Esophagus (tissue), 2 donors: Measurements from ENCODE around the gene LNX1. TPM values are rescaled to one million over a fixed set of nuclear protein-coding genes. Genes with fewer than 3 reads are reported as not detected.
"Not testable (repeated sequence)": the region's sequence is repeated elsewhere in the genome, so short reads cannot be mapped to it uniquely, and the experiment has no call there.

Experiments used
- H3K27ac ChIP-seq, 2 donors: one replicate each; pipeline ENCODE4 v1.5.1; 2013; ENCODE audit warnings: low read depth in 2 of 2, mild to moderate bottlenecking in 2 of 2, inconsistent platforms in 1 of 2, low read length in 1 of 2, moderate library complexity in 1 of 2
- H3K27me3 ChIP-seq, 2 donors: one replicate each; pipeline ENCODE4 v1.6.1; 2013; ENCODE audit warnings: low read length in 2 of 2, control low read depth in 1 of 2, mild to moderate bottlenecking in 1 of 2; ENCODE audit not compliant: insufficient read depth in 2 of 2, control insufficient read depth in 1 of 2
- H3K36me3 ChIP-seq, 2 donors: one replicate each; pipeline ENCODE4 v1.6.1; 2013; ENCODE audit warnings: low read length in 1 of 2; ENCODE audit not compliant: control insufficient read depth in 2 of 2, insufficient read depth in 2 of 2
- H3K4me1 ChIP-seq, 2 donors: one replicate each; pipeline ENCODE4 v1.6.1; 2013; ENCODE audit warnings: low read length in 1 of 2; ENCODE audit not compliant: control insufficient read depth in 2 of 2, insufficient read depth in 2 of 2
- H3K4me3 ChIP-seq, 2 donors: one replicate each; pipeline ENCODE4 v1.5.1; 2013; ENCODE audit warnings: low read length in 2 of 2, mild to moderate bottlenecking in 2 of 2, low read depth in 1 of 2, moderate library complexity in 1 of 2
- H3K9me3 ChIP-seq, 2 donors: one replicate each; pipeline ENCODE4 v1.6.1; 2013; ENCODE audit warnings: mild to moderate bottlenecking in 2 of 2, low read depth in 1 of 2, low read length in 1 of 2, moderate library complexity in 1 of 2; ENCODE audit not compliant: control insufficient read depth in 2 of 2, insufficient read depth in 1 of 2
- WGBS, 2 donors: extraction: QIAGEN DNeasy Blood & Tissue Kit; methylation state at CpG; one replicate each; pipeline ENCODE4 v1.1.7; 2013; 5-methylcytosine and 5-hydroxymethylcytosine counted together
- polyA plus RNA-seq, 2 donors: library from polyadenylated mRNA; stranded (reverse); fragments of 200-250 nt; gene quantifications; one replicate each; pipeline ENCODE4 v1.2.3, GENCODE V29; 2013
- donor health status: healthy with polysubstance abuse.
- donor health status: Bipolar disorder and iron deficiency.

Gene LNX1
- polyA plus RNA-seq, 2 donors: 16.8 to 44.2 TPM

- H3K4me3 ChIP-seq: no peak overlapping the region
- H3K9me3 ChIP-seq: no peaks in the 10 kb centered on the region
- H3K36me3 ChIP-seq: no peaks in the 10 kb centered on the region
- 95% methylated on average over 1 of the region's 1 CpG for WGBS, 2 donors
- H3K27ac ChIP-seq: no peak overlapping the region
- no peaks in the 10 kb centered on the region for H3K27me3 ChIP-seq
- no peaks in the 10 kb centered on the region for H3K4me1 ChIP-seq
These were observed 168.9 kb downstream of the LNX1 start for GRCh38 chr4:53422367-53422766.

DNA sequence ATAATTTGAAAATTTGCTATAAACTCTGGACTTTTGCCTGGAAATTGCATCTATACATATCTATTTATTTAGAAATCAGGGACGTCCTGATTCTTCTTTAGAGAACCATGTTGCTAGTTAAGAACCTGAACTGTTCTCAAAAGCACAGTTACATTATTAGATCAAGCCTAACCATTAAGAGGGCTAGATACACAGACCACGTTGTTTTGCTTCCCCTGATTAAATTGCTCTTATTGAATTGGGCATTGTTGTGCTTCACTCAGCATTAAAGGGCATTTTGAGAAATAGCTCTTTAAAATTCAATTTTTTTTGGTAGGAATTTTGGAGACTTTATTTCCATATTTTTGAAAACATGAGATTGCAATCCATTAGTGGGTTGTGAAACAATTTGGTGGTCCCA is 169.5 kb downstream of the LNX1 start:
- Histone ChIP-seq H3K4me3 (no peak overlapping the region), H3K9me3 (no peaks in the 10 kb centered on the region), H3K4me1 (no peaks in the 10 kb centered on the region), H3K36me3 (no peaks in the 10 kb centered on the region), H3K27ac (no peak overlapping the region), H3K27me3 (no peaks in the 10 kb centered on the region)
- WGBS, 2 donors: 90 to 95% methylated on average over 2 of the region's 2 CpGs

DNA sequence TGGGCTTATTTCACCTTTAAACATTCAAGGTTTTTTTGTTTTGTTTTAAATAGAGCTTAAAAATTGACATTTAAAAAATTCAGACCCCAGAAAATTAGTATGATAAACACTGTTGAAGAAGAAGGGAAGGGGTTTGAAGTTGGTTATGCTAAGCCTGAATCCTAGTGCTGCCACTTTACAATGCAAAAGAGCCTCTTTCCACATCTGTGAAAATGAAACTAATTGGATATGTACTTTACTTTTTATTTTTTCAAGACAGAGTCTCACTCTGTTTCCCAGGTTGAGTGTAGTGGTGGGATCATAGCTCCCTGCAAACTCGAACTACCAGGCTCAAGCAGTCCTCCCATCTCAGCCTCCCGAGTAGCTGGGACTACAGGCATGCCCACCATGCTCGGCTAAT is 172.1 kb downstream of the LNX1 start:
- Histone ChIP-seq H3K27me3 (no peaks in the 10 kb centered on the region), H3K4me1 (no peaks in the 10 kb centered on the region), H3K36me3 (no peaks in the 10 kb centered on the region), H3K9me3 (no peaks in the 10 kb centered on the region), H3K27ac (no peak overlapping the region), H3K4me3 (no peak overlapping the region)
- WGBS, 2 donors: 97 to 99% methylated on average over 3 of the region's 3 CpGs

- H3K36me3 ChIP-seq, H3K4me1 ChIP-seq, H3K9me3 ChIP-seq, H3K4me3 ChIP-seq, H3K27ac ChIP-seq, H3K27me3 ChIP-seq: not testable (repeated sequence)
- WGBS, 2 donors: 97% methylated on average over 10 to 11 of the region's 11 CpGs
These were observed 181.8 kb downstream of the LNX1 start for GRCh38 chr4:53409479-53409878.

Other genes starting within 250 kb of the LNX1 start
- gene SCFD2, start 225.4 kb downstream of the LNX1 start, polyA plus RNA-seq: 1 to 10 TPM; 4.8 to 8.2 TPM
- 10 to 100 TPM; 17.8 to 22.3 TPM for gene FIP1L1, start 213.8 kb downstream of the LNX1 start, polyA plus RNA-seq